ENCODE measurements around the gene MRPL23. TPM values are rescaled to one million over a fixed set of nuclear protein-coding genes. Genes with fewer than 3 reads are reported as not detected.

Gene MRPL23
- total and polyA plus RNA-seq, 2 of the 8 experiments (the other 6 are each of a cell fraction or from before 2014, with no cell fraction given): 86.4 to 244 TPM

MicroRNAs within 50 kb of the gene (microRNA counts, 767-probe panel; counts per million panel counts)
- 879 counts per million, percentile 95 among the panel's probes with 10 or more counts for microRNA hsa-miR-675-5p

Small RNAs within 50 kb of the gene (small RNA-seq; reads per million reads assigned to genes)
- gene RF01972 (ENCODE audit: insufficient read depth) (not detected), gene RF01973 (ENCODE audit: insufficient read depth) (not detected)

Other genes with a start within 250 kb of the MRPL23 start
- 0.22 and 0.23 TPM in 2 replicates for gene IFITM10, start 196.7 kb upstream of the MRPL23 start, total RNA-seq (2021; fragmentation: NEBNext Ultra II Directional; extraction: Animal tissue kit (Norgen Biotek cat#: 25700))
- 0.08 and 0.14 TPM in 2 replicates for gene IFITM10, start 196.7 kb upstream of the MRPL23 start, polyA plus RNA-seq (2011; rRNA removed)
- gene CTSD, start 183.4 kb upstream of the MRPL23 start, total RNA-seq (2021; fragmentation: NEBNext Ultra II Directional; extraction: Animal tissue kit (Norgen Biotek cat#: 25700)): 169 and 182 TPM in 2 replicates
- 173 and 243 TPM in 2 replicates for gene CTSD, start 183.4 kb upstream of the MRPL23 start, polyA plus RNA-seq (2011; rRNA removed)
- gene SYT8, start 112.3 kb upstream of the MRPL23 start, total RNA-seq (2021; fragmentation: NEBNext Ultra II Directional; extraction: Animal tissue kit (Norgen Biotek cat#: 25700)): not detected in 2 replicates
- not detected in 2 replicates for gene SYT8, start 112.3 kb upstream of the MRPL23 start, polyA plus RNA-seq (2011; rRNA removed)
- gene TNNI2, start 108.4 kb upstream of the MRPL23 start, total RNA-seq (2021; fragmentation: NEBNext Ultra II Directional; extraction: Animal tissue kit (Norgen Biotek cat#: 25700)): not detected in 2 replicates
- 0.39 TPM in 1 of 2 replicates, not detected in the other for gene TNNI2, start 108.4 kb upstream of the MRPL23 start, polyA plus RNA-seq (2011; rRNA removed)
- gene LSP1, start 94.2 kb upstream of the MRPL23 start, total RNA-seq (2021; fragmentation: NEBNext Ultra II Directional; extraction: Animal tissue kit (Norgen Biotek cat#: 25700)): not detected in 2 replicates
- gene LSP1, start 94.2 kb upstream of the MRPL23 start, polyA plus RNA-seq (2011; rRNA removed): 0.03 TPM in 1 of 2 replicates, not detected in the other
- not detected in 2 replicates for gene PRR33, start 55.4 kb upstream of the MRPL23 start, total RNA-seq (2021; fragmentation: NEBNext Ultra II Directional; extraction: Animal tissue kit (Norgen Biotek cat#: 25700))
- gene PRR33, start 55.4 kb upstream of the MRPL23 start, polyA plus RNA-seq (2011; rRNA removed): 0.02 and 0.08 TPM in 2 replicates
- not detected in 2 replicates for gene TNNT3, start 27.6 kb upstream of the MRPL23 start, total RNA-seq (2021; fragmentation: NEBNext Ultra II Directional; extraction: Animal tissue kit (Norgen Biotek cat#: 25700))
- not detected in 2 replicates for gene TNNT3, start 27.6 kb upstream of the MRPL23 start, polyA plus RNA-seq (2011; rRNA removed)
- gene H19, start 50.5 kb downstream of the MRPL23 start, total RNA-seq (2021; fragmentation: NEBNext Ultra II Directional; extraction: Animal tissue kit (Norgen Biotek cat#: 25700)): 5.2 and 5.6 TPM in 2 replicates
- 10.0 and 16.2 TPM in 2 replicates for gene H19, start 50.5 kb downstream of the MRPL23 start, polyA plus RNA-seq (2011; rRNA removed)
- 1.3 and 1.5 TPM in 2 replicates for gene IGF2, start 192.1 kb downstream of the MRPL23 start, total RNA-seq (2021; fragmentation: NEBNext Ultra II Directional; extraction: Animal tissue kit (Norgen Biotek cat#: 25700))
- gene IGF2, start 192.1 kb downstream of the MRPL23 start, polyA plus RNA-seq (2011; rRNA removed): 0.74 and 2.0 TPM in 2 replicates
- gene INS, start 213.9 kb downstream of the MRPL23 start, total RNA-seq (2021; fragmentation: NEBNext Ultra II Directional; extraction: Animal tissue kit (Norgen Biotek cat#: 25700)): not detected in 2 replicates
- gene INS, start 213.9 kb downstream of the MRPL23 start, polyA plus RNA-seq (2011; rRNA removed): not detected in 2 replicates
- not detected in 2 replicates for gene TH, start 224.5 kb downstream of the MRPL23 start, total RNA-seq (2021; fragmentation: NEBNext Ultra II Directional; extraction: Animal tissue kit (Norgen Biotek cat#: 25700))
- 0.09 and 0.16 TPM in 2 replicates for gene TH, start 224.5 kb downstream of the MRPL23 start, polyA plus RNA-seq (2011; rRNA removed)

All from H1 (cell line).